ENCODE results near the gene PTPRCAP. TPM values are rescaled to one million over a fixed set of nuclear protein-coding genes. Genes with fewer than 3 reads are reported as not detected.

Gene PTPRCAP
- total RNA-seq, 1 experiment from 2014 or later = 0.27 TPM

- intact Hi-C loops (cut with micrococcal nuclease; ENCODE audit: unreplicated experiment) = no loop called here
- Mint-ChIP-seq H3K4me3 (ENCODE audit: unreplicated experiment) (no peak overlapping the region), H3K4me1 (ENCODE audit: low read depth, unreplicated experiment) (peaks cover 8% of the 10 kb centered on the region), H3K27ac (ENCODE audit: unreplicated experiment) (no peak overlapping the region), H3K27me3 (ENCODE audit: insufficient read depth, unreplicated experiment) (no peaks in the 10 kb centered on the region), H3K9me3 (ENCODE audit: unreplicated experiment) (no peaks in the 10 kb centered on the region), H3K36me3 (ENCODE audit: insufficient read depth, unreplicated experiment) (peaks cover 70% of the 10 kb centered on the region)
- H3K36me3 ChIP-seq (ENCODE audit: control insufficient read depth, insufficient read depth, low read length) = peaks cover 20% of the 10 kb centered on the region
- TF ChIP-seq, protein P1, sequence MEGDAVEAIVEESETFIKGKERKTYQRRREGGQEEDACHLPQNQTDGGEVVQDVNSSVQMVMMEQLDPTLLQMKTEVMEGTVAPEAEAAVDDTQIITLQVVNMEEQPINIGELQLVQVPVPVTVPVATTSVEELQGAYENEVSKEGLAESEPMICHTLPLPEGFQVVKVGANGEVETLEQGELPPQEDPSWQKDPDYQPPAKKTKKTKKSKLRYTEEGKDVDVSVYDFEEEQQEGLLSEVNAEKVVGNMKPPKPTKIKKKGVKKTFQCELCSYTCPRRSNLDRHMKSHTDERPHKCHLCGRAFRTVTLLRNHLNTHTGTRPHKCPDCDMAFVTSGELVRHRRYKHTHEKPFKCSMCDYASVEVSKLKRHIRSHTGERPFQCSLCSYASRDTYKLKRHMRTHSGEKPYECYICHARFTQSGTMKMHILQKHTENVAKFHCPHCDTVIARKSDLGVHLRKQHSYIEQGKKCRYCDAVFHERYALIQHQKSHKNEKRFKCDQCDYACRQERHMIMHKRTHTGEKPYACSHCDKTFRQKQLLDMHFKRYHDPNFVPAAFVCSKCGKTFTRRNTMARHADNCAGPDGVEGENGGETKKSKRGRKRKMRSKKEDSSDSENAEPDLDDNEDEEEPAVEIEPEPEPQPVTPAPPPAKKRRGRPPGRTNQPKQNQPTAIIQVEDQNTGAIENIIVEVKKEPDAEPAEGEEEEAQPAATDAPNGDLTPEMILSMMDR (IDR thresholded peaks at IDR 0.05; ENCODE audit: insufficient read depth in 1 of 2, low read depth in 1 of 2, low read length in 1 of 2, severe bottlenecking in 1 of 2, unreplicated experiment in 1 of 2) = no peak
- peaks cover 14% of the 10 kb centered on the region for H3K4me1 ChIP-seq
- no peak for DNase-seq
- no peaks in the 10 kb centered on the region for H3K9me3 ChIP-seq
- POLR2A ChIA-PET = interaction anchor here (0.5 to 0.6 kb wide), 2 partner anchors 23 to 1352 kb away, joined by 3 to 6 read pairs; no protein-coding TSS in a partner anchor
- H3K27me3 ChIP-seq (replicated peaks; ENCODE audit: control insufficient read depth, insufficient read depth, low read length) = no peaks in the 10 kb centered on the region
- CTCF ChIA-PET = no interaction called here
- BruUV-seq (replicated peaks) = TSS peak; percentile 49
- H3K4me3 ChIP-seq (ENCODE audit: low read depth, low read length) = no peak overlapping the region
These were observed 39.4 kb downstream of the PTPRCAP start for GRCh38 chr11:67397986-67398660.

GRCh38 chr11:67397536-67397935, 39.9 kb downstream of the PTPRCAP start:
- no peak overlapping the region for H3K27ac Mint-ChIP-seq (ENCODE audit: unreplicated experiment)
- Histone ChIP-seq H3K4me3 (ENCODE audit: low read depth, low read length) (no peak overlapping the region), H3K4me1 (peaks cover 17% of the 10 kb centered on the region), H3K27me3 (replicated peaks; ENCODE audit: control insufficient read depth, insufficient read depth, low read length) (no peaks in the 10 kb centered on the region), H3K9me3 (no peaks in the 10 kb centered on the region), H3K36me3 (ENCODE audit: control insufficient read depth, insufficient read depth, low read length) (peaks cover 21% of the 10 kb centered on the region)
- BruUV-seq (replicated peaks) = no TSS peak
- peaks cover 75% of the 10 kb centered on the region for H3K36me3 Mint-ChIP-seq (ENCODE audit: insufficient read depth, unreplicated experiment)
- TF ChIP-seq, protein P1 (IDR thresholded peaks at IDR 0.05; ENCODE audit: insufficient read depth in 1 of 2, low read depth in 1 of 2, low read length in 1 of 2, severe bottlenecking in 1 of 2, unreplicated experiment in 1 of 2) = no peak
- H3K9me3 Mint-ChIP-seq (ENCODE audit: unreplicated experiment) = no peaks in the 10 kb centered on the region
- H3K4me1 Mint-ChIP-seq (ENCODE audit: low read depth, unreplicated experiment) = peaks cover 8% of the 10 kb centered on the region
- ChIA-PET CTCF (no interaction called here), POLR2A (interaction anchor here (0.5 to 0.6 kb wide), 2 partner anchors 23 to 1353 kb away, joined by 3 to 6 read pairs; no protein-coding TSS in a partner anchor)
- DNase-seq = no peak
- intact Hi-C loops (cut with micrococcal nuclease; ENCODE audit: unreplicated experiment) = no loop called here
- no peak overlapping the region for H3K4me3 Mint-ChIP-seq (ENCODE audit: unreplicated experiment)
- no peaks in the 10 kb centered on the region for H3K27me3 Mint-ChIP-seq (ENCODE audit: insufficient read depth, unreplicated experiment)

DNA sequence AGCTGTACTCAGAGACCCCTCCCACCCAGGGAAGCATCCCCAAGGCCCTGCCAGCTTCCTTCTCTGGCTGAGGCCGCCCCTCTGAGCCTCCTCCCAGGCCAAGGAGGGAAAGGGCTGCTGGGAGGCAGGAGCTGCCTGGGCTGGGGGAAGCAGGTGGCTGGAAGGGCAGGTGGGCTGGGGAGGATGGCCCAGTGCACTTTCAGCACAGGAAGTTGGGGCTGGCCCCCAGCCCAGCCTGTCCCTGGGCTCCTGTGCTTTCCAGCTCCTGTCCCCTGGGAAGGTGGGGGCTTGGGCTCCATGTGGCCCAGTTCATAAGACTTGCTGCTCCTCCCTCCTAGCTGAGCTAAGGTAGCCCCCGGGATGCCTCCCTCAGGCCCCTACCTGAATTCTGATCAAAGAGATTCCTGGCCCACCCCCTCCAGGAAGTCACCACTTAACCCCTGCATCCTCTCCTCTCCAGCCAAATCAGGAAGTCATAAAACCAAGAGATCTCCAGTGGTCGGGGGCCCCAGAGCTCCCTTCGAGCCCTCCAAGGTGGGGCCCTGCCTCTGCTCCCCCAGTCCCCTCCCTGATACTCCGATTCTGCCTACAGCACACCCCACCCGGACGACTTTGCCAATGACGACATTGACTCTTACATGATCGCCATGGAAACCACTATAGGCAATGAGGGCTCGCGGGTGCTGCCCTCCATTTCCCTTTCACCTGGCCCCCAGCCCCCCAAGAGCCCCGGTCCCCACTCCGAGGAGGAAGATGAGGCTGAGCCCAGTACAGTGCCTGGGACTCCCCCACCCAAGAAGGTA, 40.7 kb downstream of the PTPRCAP start:
- BruUV-seq (replicated peaks) = no TSS peak
- no peaks in the 10 kb centered on the region for H3K27me3 Mint-ChIP-seq (ENCODE audit: insufficient read depth, unreplicated experiment)
- POLR2A ChIA-PET = interaction anchor here (0.5 kb wide), 1 partner anchor 780 kb away, joined by 3 read pairs; the partner anchor contains the start of gene RBM14
- H3K4me3 ChIP-seq (ENCODE audit: low read depth, low read length) = no peak overlapping the region
- peaks cover 8% of the 10 kb centered on the region for H3K4me1 Mint-ChIP-seq (ENCODE audit: low read depth, unreplicated experiment)
- CTCF ChIA-PET = interaction anchor here (0.7 to 0.9 kb wide), 3 partner anchors 14 to 51 kb away, joined by 3 to 4 read pairs (median 3); no protein-coding TSS in a partner anchor
- intact Hi-C loops (cut with micrococcal nuclease; ENCODE audit: unreplicated experiment) = no loop called here
- TF ChIP-seq, protein P1 (IDR thresholded peaks at IDR 0.05; ENCODE audit: insufficient read depth in 1 of 2, low read depth in 1 of 2, low read length in 1 of 2, severe bottlenecking in 1 of 2, unreplicated experiment in 1 of 2) = no peak
- H3K9me3 ChIP-seq = no peaks in the 10 kb centered on the region
- DNase-seq = no peak
- peaks cover 15% of the 10 kb centered on the region for H3K4me1 ChIP-seq
- H3K27ac Mint-ChIP-seq (ENCODE audit: unreplicated experiment) = peak overlapping the region; percentile 60
- H3K4me3 Mint-ChIP-seq (ENCODE audit: unreplicated experiment) = no peak overlapping the region
- peaks cover 21% of the 10 kb centered on the region for H3K36me3 ChIP-seq (ENCODE audit: control insufficient read depth, insufficient read depth, low read length)
- peaks cover 83% of the 10 kb centered on the region for H3K36me3 Mint-ChIP-seq (ENCODE audit: insufficient read depth, unreplicated experiment)
- H3K27me3 ChIP-seq (replicated peaks; ENCODE audit: control insufficient read depth, insufficient read depth, low read length) = no peaks in the 10 kb centered on the region
- H3K9me3 Mint-ChIP-seq (ENCODE audit: unreplicated experiment) = no peaks in the 10 kb centered on the region
